BJ (cell line): ENCODE measurements around the gene POTEB2. TPM values are rescaled to one million over a fixed set of nuclear protein-coding genes. Genes with fewer than 3 reads are reported as not detected.
"Not testable (repeated sequence)": the region's sequence is repeated elsewhere in the genome, so short reads cannot be mapped to it uniquely, and the experiment has no call there.

Experiments
- CTCF ChIA-PET: fragments of 350-600 bp; formaldehyde crosslinking; extraction: SDS; loops from one replicate; lab custom pipeline; 2021; ENCODE audit warnings: antibody characterized with exemption, inconsistent platforms; lab: Yijun Ruan, JAX
- POLR2A ChIA-PET: fragments of 300-600 bp; sonication (Branson Sonifier 250); formaldehyde crosslinking; extraction: SDS; loops from one replicate; lab custom pipeline; 2021; ENCODE audit warnings: antibody characterized with exemption; lab: Charles Lee
- DNase-seq: peaks from one replicate; pipeline ENCODE4 v3.0.0-alpha.2; 2011; ENCODE audit warnings: low read depth
- H3K27me3 ChIP-seq: 2 replicates; pipeline ENCODE4 v1.6.0; 2011; ENCODE audit warnings: low read length; ENCODE audit not compliant: control insufficient read depth, insufficient read depth
- H3K36me3 ChIP-seq: 2 replicates; pipeline ENCODE4 v1.5.1; 2011; ENCODE audit warnings: low read length; ENCODE audit not compliant: control insufficient read depth, insufficient read depth
- H3K4me3 ChIP-seq: 2 replicates; pipeline ENCODE4 v1.5.1; 2011; ENCODE audit warnings: low read depth, mild to moderate bottlenecking, control low read depth, low read length
- polyA minus RNA-seq: library from RNA; depleted of rRNA, polyadenylated mRNA; stranded (reverse); fragments of >200 nt; gene quantifications from 2 replicates; pipeline ENCODE4 v1.2.3, GENCODE V29; 2011; rRNA and poly(A)+ RNA removed
- polyA plus RNA-seq: library from polyadenylated mRNA; depleted of rRNA; stranded (reverse); fragments of >200 nt; gene quantifications from 2 replicates; pipeline ENCODE4 v1.2.3, GENCODE V29; 2011; rRNA removed
- small RNA-seq: library from RNA; depleted of rRNA; stranded (forward); fragments of <200 nt; gene quantifications from one replicate; pipeline ENCODE3, GENCODE V24; 2012; ENCODE audit warnings: low replicate concordance, low read depth; ENCODE audit not compliant: insufficient read length

The POTEB2 gene
- not detected in 2 replicates for polyA plus RNA-seq
- polyA minus RNA-seq, result not detected in 2 replicates

DNA sequence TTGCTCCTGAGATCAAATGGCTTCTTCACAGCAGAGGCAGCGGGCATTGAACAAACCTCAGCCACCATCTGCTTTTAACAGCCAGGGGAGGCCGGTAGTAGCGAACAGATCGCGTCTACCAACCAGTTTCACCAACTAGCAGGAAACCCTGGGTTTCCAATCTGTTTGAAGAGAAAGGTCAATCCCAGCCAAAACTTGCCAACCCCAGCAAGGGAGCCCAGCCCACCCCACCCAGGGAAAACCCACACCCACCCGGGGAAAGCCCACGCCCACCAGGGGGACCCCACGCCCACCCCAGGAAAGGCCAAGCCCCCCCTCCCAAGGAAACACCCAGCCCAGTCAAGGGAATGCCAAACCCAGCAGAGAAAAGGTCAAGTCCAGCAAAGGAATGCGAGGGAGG, at the start of gene POTEB2:
Gene POTEB2 (minus strand): TSS at position 101 of the 400 bp plus-strand sequence. CDS start 33 bp downstream, at position 68.
- H3K27me3 ChIP-seq, CTCF ChIA-PET, DNase-seq, H3K4me3 ChIP-seq, H3K36me3 ChIP-seq, POLR2A ChIA-PET: not testable (repeated sequence)

GRCh38 chr15:20879916-20880315, 13.8 kb upstream of the POTEB2 start:
- H3K27me3 ChIP-seq, H3K4me3 ChIP-seq, POLR2A ChIA-PET, H3K36me3 ChIP-seq, CTCF ChIA-PET, DNase-seq: not testable (repeated sequence)

DNA sequence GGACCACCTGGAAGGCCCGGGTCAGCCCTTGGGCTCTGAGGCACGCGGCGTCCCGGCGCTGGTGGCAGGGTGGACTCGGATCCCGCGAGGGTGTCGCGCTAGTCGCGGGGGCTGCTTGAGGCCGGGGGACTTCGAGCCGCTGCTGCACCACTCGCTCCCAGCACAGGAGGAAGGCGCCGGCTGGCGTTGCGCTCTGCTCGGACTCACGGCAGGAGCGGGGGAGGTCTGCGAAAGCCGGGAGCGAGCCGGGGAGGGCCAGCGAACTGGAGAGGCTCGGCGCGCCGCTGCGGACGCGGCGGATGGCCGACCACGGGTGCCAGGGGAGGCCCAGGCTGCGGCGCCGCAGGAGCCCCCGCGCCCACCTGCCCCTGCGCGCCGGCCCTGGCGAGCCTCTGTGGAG, 12.3 kb upstream of the POTEB2 start:
- H3K4me3 ChIP-seq, CTCF ChIA-PET, POLR2A ChIA-PET, H3K36me3 ChIP-seq, DNase-seq, H3K27me3 ChIP-seq: not testable (repeated sequence)

GRCh38 chr15:20877819-20878218, 11.7 kb upstream of the POTEB2 start:
- H3K27me3 ChIP-seq, H3K36me3 ChIP-seq, DNase-seq, CTCF ChIA-PET, POLR2A ChIA-PET, H3K4me3 ChIP-seq: not testable (repeated sequence)

Small RNA genes lying within 50 kb of the gene (small RNA-seq; reads per million reads assigned to genes)
- gene AC012414.2 (not detected), gene MIR3118-2 (not detected), gene RNU6-749P (not detected), gene ZNF519P2 (not detected)
